ENCODE data around the gene SSC4D.
"Not testable (repeated sequence)": the region's sequence is repeated elsewhere in the genome, so short reads cannot be mapped to it uniquely, and the experiment has no call there.

The SSC4D gene

DNA sequence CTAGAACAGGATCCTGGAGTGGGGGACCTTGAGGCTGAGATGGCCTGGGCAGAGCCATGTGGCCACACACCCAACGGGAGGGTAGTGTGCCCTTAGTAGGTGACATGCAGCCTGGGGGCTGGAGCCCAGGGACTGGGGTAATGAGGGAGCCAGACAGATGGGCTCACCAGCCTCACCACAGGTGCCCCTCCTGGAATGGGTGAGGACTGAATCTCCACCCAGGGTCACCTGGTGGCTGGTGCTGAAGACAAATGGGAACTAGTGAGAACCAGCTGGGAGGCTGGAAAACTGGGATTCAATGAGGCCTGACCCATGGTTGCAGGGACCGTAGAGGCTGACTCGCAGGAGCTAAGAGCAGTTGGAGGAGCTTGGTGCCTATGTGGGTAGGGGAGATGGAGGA is 21.3 kb upstream of the SSC4D start:
- Histone ChIP-seq H3K27me3 (ENCODE audit: control insufficient read depth in 2 of 2, insufficient read depth in 2 of 2, low read length in 2 of 2) (no peaks in the 10 kb centered on the region), H3K27ac (ENCODE audit: low read depth in 2 of 2, low read length in 2 of 2) (no peak overlapping the region), H3K4me3 (ENCODE audit: low read length in 2 of 2) (no peak overlapping the region), H3K9me3 (ENCODE audit: control insufficient read depth in 2 of 2, low read length in 2 of 2) (no peaks in the 10 kb centered on the region), H3K36me3 (ENCODE audit: control insufficient read depth in 2 of 2, insufficient read depth in 2 of 2, low read length in 2 of 2) (no peaks in the 10 kb centered on the region), H3K4me1 (ENCODE audit: control insufficient read depth in 2 of 2, insufficient read depth in 2 of 2, low read length in 2 of 2) (no peaks in the 10 kb centered on the region), H3K9ac (ENCODE audit: low read depth in 1 of 2, low read length in 2 of 2) (no peak overlapping the region)

DNA sequence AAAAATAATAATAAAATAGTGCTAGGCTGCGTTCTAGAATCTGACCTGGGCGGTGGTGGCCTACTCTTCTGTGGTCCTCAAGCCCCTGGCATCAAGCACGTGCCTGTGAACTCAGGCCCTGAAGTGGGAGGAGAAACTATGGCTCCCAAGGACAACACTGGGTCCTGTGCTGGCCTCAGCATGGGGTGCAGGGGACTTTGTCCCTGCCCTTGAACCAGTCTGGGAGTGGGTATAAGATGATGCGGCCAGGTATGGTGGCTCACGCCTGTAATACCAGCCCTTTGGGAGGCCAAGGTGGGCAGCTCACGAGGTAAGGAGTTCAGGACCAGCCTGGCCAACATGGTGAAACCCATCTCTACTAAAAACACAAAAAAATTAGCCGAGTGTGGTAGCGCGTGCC is 20.7 kb upstream of the SSC4D start:
- Histone ChIP-seq H3K27me3 (ENCODE audit: control insufficient read depth in 2 of 2, insufficient read depth in 2 of 2, low read length in 2 of 2) (no peaks in the 10 kb centered on the region), H3K4me3 (ENCODE audit: low read length in 2 of 2) (no peak overlapping the region), H3K9me3 (ENCODE audit: control insufficient read depth in 2 of 2, low read length in 2 of 2) (no peaks in the 10 kb centered on the region)

DNA sequence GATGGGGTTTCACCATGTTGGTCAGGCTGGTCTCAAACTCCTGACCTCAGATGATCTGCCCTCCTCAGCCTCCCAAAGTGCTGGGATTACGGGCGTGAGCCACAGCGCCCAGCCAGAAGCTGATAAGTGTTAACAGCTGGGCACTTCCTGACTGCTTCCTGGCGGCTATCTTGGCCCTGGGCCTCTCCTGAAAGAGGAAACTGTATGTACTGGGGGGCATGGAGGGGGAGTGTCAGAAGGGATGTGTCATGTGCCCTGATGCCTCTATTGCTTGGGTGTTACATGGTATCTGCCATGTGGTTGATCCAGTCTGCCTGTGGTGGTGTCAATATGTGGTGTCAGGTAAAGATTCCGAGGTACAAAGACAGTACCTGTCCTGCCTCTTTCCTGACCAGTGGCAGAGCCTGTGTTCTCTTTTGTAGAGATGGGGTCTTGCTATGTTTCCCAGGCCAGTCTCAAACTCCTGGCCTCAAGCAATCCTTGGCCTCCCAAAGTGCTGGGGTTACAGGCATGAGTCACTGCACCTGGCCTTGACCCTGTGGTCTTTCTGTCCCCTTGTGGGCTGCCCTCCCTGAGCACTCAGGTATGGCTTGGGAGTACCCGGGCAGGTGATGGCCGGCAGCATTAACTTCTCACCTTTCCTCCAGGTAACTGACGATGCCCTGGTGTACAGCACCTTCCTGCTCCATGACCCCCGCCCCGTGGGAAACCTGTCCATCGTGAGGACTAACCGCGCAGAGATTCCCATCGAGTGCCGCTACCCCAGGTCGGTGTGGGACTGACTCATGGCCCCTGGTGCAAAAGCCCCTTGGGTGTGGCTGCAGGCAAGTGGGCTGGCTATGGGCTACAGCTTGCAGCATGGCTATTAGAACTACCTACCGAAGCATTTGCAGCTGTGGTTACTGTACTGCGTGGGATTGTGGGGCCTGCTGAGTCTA is 19.6 kb upstream of the SSC4D start:
- H3K4me1 ChIP-seq (ENCODE audit: control insufficient read depth in 2 of 2, insufficient read depth in 2 of 2, low read length in 2 of 2): no peaks in the 10 kb centered on the region
- H3K27ac ChIP-seq (ENCODE audit: low read depth in 2 of 2, low read length in 2 of 2): no peak overlapping the region
- no peaks in the 10 kb centered on the region for H3K36me3 ChIP-seq (ENCODE audit: control insufficient read depth in 2 of 2, insufficient read depth in 2 of 2, low read length in 2 of 2)
- no peak overlapping the region for H3K4me3 ChIP-seq (ENCODE audit: low read length in 2 of 2)
- no peaks in the 10 kb centered on the region for H3K27me3 ChIP-seq (ENCODE audit: control insufficient read depth in 2 of 2, insufficient read depth in 2 of 2, low read length in 2 of 2)
- no peak overlapping the region for H3K9ac ChIP-seq (ENCODE audit: low read depth in 1 of 2, low read length in 2 of 2)
- no peaks in the 10 kb centered on the region for H3K9me3 ChIP-seq (ENCODE audit: control insufficient read depth in 2 of 2, low read length in 2 of 2)

More for the DNA sequence above, 20.7 kb upstream of the SSC4D start:
- Histone ChIP-seq H3K9ac (ENCODE audit: low read depth in 1 of 2, low read length in 2 of 2) (no peak overlapping the region), H3K27ac (ENCODE audit: low read depth in 2 of 2, low read length in 2 of 2) (no peak overlapping the region), H3K36me3 (ENCODE audit: control insufficient read depth in 2 of 2, insufficient read depth in 2 of 2, low read length in 2 of 2) (no peaks in the 10 kb centered on the region), H3K4me1 (ENCODE audit: control insufficient read depth in 2 of 2, insufficient read depth in 2 of 2, low read length in 2 of 2) (no peaks in the 10 kb centered on the region)

DNA sequence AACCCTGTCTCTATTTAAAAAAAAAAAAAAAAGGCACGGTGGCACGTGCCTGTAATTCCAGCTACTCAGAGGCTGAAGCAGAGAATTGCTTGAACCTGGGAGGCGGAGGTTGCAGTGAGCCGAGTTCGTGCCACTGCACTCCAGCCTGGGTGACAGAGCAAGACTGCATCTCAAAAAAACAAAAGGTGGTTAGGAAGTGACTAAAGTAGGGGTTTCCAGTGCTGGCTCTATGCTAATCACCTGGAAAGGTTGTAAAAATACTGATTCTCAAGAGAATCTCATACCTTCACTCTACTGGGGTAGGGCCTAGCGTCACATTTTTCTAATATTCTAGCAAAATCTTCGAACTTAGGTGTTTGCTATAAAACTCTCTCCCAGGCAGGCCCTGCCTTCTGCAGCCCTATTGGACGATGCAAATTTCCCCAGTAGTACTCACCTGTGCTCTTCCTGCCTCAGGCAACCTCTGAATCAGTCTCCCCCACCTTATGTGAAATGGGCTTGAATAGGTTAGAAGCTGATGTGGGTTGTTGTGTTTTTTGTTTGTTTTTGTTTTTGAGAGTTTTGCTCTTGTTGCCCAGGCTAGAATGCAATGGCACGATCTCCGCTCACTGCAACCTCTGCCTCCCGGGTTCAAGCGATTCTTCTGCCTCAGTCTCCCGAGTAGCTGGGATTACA is 18.8 kb upstream of the SSC4D start:
- Histone ChIP-seq H3K27me3 (ENCODE audit: control insufficient read depth in 2 of 2, insufficient read depth in 2 of 2, low read length in 2 of 2) (no peaks in the 10 kb centered on the region), H3K9ac (ENCODE audit: low read depth in 1 of 2, low read length in 2 of 2) (no peak overlapping the region), H3K4me1 (ENCODE audit: control insufficient read depth in 2 of 2, insufficient read depth in 2 of 2, low read length in 2 of 2) (no peaks in the 10 kb centered on the region), H3K27ac (ENCODE audit: low read depth in 2 of 2, low read length in 2 of 2) (no peak overlapping the region), H3K9me3 (ENCODE audit: control insufficient read depth in 2 of 2, low read length in 2 of 2) (no peaks in the 10 kb centered on the region), H3K4me3 (ENCODE audit: low read length in 2 of 2) (no peak overlapping the region), H3K36me3 (ENCODE audit: control insufficient read depth in 2 of 2, insufficient read depth in 2 of 2, low read length in 2 of 2) (no peaks in the 10 kb centered on the region)

DNA sequence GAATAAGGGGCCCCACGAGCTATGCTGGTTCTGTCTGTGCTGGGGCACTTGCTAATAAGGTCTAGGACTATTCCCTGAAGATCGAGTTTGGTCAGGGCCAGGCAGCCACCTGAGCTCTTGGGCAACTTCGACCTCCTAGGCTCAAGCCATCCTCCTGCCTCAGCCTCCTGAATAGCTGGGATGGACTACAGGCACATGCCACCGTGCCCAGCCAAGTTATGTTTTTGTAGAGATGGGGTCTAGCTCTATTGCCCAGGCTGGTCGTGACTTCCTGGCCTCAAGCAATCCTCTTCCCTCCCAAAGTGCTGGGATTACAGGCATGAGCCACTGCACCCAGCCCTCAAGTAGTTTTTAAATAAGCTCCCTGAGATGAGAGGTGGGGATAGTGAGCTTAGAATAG is 18.1 kb upstream of the SSC4D start:
- Histone ChIP-seq H3K27me3 (ENCODE audit: control insufficient read depth in 2 of 2, insufficient read depth in 2 of 2, low read length in 2 of 2) (no peaks in the 10 kb centered on the region), H3K4me1 (ENCODE audit: control insufficient read depth in 2 of 2, insufficient read depth in 2 of 2, low read length in 2 of 2) (no peaks in the 10 kb centered on the region), H3K4me3 (ENCODE audit: low read length in 2 of 2) (no peak overlapping the region), H3K27ac (ENCODE audit: low read depth in 2 of 2, low read length in 2 of 2) (no peak overlapping the region), H3K9ac (ENCODE audit: low read depth in 1 of 2, low read length in 2 of 2) (no peak overlapping the region), H3K9me3 (ENCODE audit: control insufficient read depth in 2 of 2, low read length in 2 of 2) (no peaks in the 10 kb centered on the region), H3K36me3 (ENCODE audit: control insufficient read depth in 2 of 2, insufficient read depth in 2 of 2, low read length in 2 of 2) (no peaks in the 10 kb centered on the region)

DNA sequence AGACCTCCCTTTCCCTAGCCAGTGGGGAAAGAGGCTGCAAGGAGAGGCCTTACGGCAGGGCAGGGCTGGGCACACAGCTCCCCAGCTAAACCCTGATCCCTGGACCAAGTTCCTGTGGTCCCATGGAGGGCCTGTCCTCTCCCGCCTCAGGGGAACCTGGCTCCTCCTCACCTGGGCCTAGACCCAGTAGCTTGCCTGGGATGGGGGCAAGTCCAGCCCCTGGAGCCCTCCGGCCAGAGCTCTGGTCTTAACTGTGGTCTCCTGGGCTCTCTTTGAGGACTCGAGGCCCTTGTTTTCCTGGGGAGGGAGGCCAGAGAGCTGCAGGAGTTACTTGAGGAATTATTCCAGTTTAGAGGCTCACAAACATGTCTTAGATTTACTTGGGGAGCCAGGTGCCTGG is 16.7 kb upstream of the SSC4D start:
- Histone ChIP-seq H3K27ac (ENCODE audit: low read depth in 2 of 2, low read length in 2 of 2) (no peak overlapping the region), H3K4me1 (ENCODE audit: control insufficient read depth in 2 of 2, insufficient read depth in 2 of 2, low read length in 2 of 2) (no peaks in the 10 kb centered on the region), H3K9me3 (ENCODE audit: control insufficient read depth in 2 of 2, low read length in 2 of 2) (no peaks in the 10 kb centered on the region), H3K4me3 (ENCODE audit: low read length in 2 of 2) (no peak overlapping the region), H3K36me3 (ENCODE audit: control insufficient read depth in 2 of 2, insufficient read depth in 2 of 2, low read length in 2 of 2) (no peaks in the 10 kb centered on the region), H3K27me3 (ENCODE audit: control insufficient read depth in 2 of 2, insufficient read depth in 2 of 2, low read length in 2 of 2) (no peaks in the 10 kb centered on the region), H3K9ac (ENCODE audit: low read depth in 1 of 2, low read length in 2 of 2) (no peak overlapping the region)

DNA sequence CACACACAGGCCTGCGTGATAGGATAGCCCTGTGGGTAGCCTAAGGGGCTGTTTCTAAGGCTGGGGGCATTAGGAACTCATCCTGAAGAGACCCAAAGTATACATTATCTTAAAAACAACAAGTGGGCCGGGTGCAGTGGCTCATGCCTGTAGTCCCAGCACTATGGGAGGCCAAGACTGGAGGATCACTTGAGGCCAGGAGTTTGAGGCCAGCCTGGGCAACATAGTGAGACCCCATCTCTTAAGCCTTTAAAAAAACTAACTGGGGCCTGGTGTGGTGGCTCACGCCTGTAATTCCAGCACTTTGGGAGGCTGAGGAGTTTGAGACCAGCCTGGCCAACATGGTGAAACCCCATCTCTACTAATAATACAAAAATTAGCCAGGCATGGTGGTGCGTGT is 16.1 kb upstream of the SSC4D start:
- H3K27ac ChIP-seq (ENCODE audit: low read depth in 2 of 2, low read length in 2 of 2); H3K4me1 ChIP-seq (ENCODE audit: control insufficient read depth in 2 of 2, insufficient read depth in 2 of 2, low read length in 2 of 2); H3K36me3 ChIP-seq (ENCODE audit: control insufficient read depth in 2 of 2, insufficient read depth in 2 of 2, low read length in 2 of 2); H3K27me3 ChIP-seq (ENCODE audit: control insufficient read depth in 2 of 2, insufficient read depth in 2 of 2, low read length in 2 of 2); H3K9ac ChIP-seq (ENCODE audit: low read depth in 1 of 2, low read length in 2 of 2); H3K4me3 ChIP-seq (ENCODE audit: low read length in 2 of 2); H3K9me3 ChIP-seq (ENCODE audit: control insufficient read depth in 2 of 2, low read length in 2 of 2): not testable (repeated sequence)

DNA sequence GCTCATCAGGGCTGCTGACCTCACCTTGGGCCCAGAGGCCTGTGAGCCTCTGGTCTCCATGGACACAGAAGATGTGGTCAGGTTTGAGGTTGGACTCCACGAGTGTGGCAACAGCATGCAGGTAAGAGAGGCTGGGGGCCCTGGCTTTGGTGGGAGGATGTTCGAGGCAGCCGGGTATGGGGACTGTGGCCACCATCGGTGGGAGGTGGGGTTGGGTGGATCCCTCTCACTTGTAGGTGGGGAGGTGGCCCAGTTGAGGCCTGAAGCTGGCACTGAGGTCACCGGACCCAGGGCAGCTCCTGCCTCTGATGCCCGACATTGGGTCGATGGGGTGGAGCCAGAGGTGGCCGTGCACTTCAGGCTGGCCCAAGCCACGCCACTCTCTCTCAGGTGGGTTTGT is 15.7 kb upstream of the SSC4D start:
- Histone ChIP-seq H3K4me1 (ENCODE audit: control insufficient read depth in 2 of 2, insufficient read depth in 2 of 2, low read length in 2 of 2) (no peaks in the 10 kb centered on the region), H3K4me3 (ENCODE audit: low read length in 2 of 2) (no peak overlapping the region), H3K9me3 (ENCODE audit: control insufficient read depth in 2 of 2, low read length in 2 of 2) (no peaks in the 10 kb centered on the region), H3K27me3 (ENCODE audit: control insufficient read depth in 2 of 2, insufficient read depth in 2 of 2, low read length in 2 of 2) (no peaks in the 10 kb centered on the region), H3K9ac (ENCODE audit: low read depth in 1 of 2, low read length in 2 of 2) (no peak overlapping the region), H3K27ac (ENCODE audit: low read depth in 2 of 2, low read length in 2 of 2) (no peak overlapping the region), H3K36me3 (ENCODE audit: control insufficient read depth in 2 of 2, insufficient read depth in 2 of 2, low read length in 2 of 2) (no peaks in the 10 kb centered on the region)

DNA sequence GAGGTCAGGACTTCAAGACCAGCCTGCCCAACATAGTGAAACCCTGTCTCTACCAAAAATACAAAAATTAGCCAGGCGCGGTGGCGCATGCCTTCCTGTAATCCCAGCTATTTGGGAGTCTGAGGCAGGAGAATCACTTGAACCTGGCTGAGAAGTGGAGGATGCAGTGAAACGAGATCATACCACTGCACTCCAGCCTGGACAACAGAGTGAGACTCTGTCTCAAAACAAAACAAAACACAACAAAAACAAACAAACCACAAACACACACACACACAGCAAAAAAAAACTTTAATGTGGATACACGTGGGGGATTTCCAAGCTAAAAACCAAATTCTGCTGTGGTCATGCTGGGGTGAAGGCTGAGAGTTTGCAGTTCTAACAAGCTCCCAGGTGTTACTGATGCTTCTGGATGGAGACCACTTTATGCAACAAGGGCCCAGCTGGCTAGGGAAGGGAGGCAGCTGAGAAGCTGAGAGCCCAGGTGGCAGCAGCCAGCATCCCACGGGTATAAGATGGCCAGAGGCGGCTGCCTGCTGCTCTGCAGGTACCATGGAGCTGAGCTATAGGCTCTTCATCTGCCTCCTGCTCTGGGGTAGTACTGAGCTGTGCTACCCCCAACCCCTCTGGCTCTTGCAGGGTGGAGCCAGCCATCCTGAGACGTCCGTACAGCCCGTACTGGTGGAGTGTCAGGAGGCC is 15.1 kb upstream of the SSC4D start, which contains the start of gene ZP3:
Gene ZP3, plus strand, starts transcription at position 538 of the 699 bp plus-strand sequence. Its CDS starts 15 bp downstream, at position 553.
- no peak within 1 kb of the TSS for H3K9ac ChIP-seq (ENCODE audit: low read depth in 1 of 2, low read length in 2 of 2)
- H3K9me3 ChIP-seq (ENCODE audit: control insufficient read depth in 2 of 2, low read length in 2 of 2): no peaks in the 10 kb centered on the region
- no peak within 1 kb of the TSS for H3K4me3 ChIP-seq (ENCODE audit: low read length in 2 of 2)
- no peaks in the 10 kb centered on the region for H3K27me3 ChIP-seq (ENCODE audit: control insufficient read depth in 2 of 2, insufficient read depth in 2 of 2, low read length in 2 of 2)
- no peaks in the 10 kb centered on the region for H3K4me1 ChIP-seq (ENCODE audit: control insufficient read depth in 2 of 2, insufficient read depth in 2 of 2, low read length in 2 of 2)
- H3K36me3 ChIP-seq (ENCODE audit: control insufficient read depth in 2 of 2, insufficient read depth in 2 of 2, low read length in 2 of 2): no peaks in the 10 kb centered on the region
- H3K27ac ChIP-seq (ENCODE audit: low read depth in 2 of 2, low read length in 2 of 2): no peak within 1 kb of the TSS

Data from mucosa of rectum (tissue), 2 donors.